Smooth muscle cell (in vitro differentiated cells): ENCODE data around the gene SAV1. TPM values are rescaled to one million over a fixed set of nuclear protein-coding genes. Genes with fewer than 3 reads are reported as not detected.

Experiments used
- DNase-seq: peaks from one replicate; lab custom pipeline; 2025; ENCODE audit not compliant: unreplicated experiment; lab: John Stamatoyannopoulos, UW
- H2AFZ ChIP-seq: fragments of 200-600 bp; sonication (generic); 2 replicates; pipeline ENCODE4 v1.6.0; 2016; ENCODE audit warnings: antibody characterized with exemption, low read depth, mild to moderate bottlenecking
- H3F3A ChIP-seq: fragments of 200-600 bp; sonication (generic); 2 replicates; pipeline ENCODE4 v1.6.0; 2017; ENCODE audit warnings: antibody characterized with exemption, low read depth
- H3K27ac ChIP-seq: fragments of 200-600 bp; sonication (generic); 2 replicates; pipeline ENCODE4 v1.5.1; 2016; ENCODE audit warnings: low read depth, mild to moderate bottlenecking
- H3K27me3 ChIP-seq: fragments of 200-600 bp; sonication (generic); 2 replicates; pipeline ENCODE4 v1.6.1; 2016; ENCODE audit warnings: low read depth, mild to moderate bottlenecking
- H3K36me3 ChIP-seq: fragments of 200-600 bp; sonication (generic); 2 replicates; pipeline ENCODE4 v1.5.1; 2016; ENCODE audit warnings: low read depth
- H3K4me1 ChIP-seq: fragments of 200-600 bp; sonication (generic); 2 replicates; pipeline ENCODE4 v1.5.1; 2016; ENCODE audit warnings: low read depth
- H3K4me2 ChIP-seq: fragments of 200-600 bp; sonication (generic); 2 replicates; pipeline ENCODE4 v1.6.0; 2016; ENCODE audit warnings: mild to moderate bottlenecking
- H3K4me3 ChIP-seq: fragments of 200-600 bp; sonication (generic); 2 replicates; pipeline ENCODE4 v1.5.1; 2016; ENCODE audit warnings: mild to moderate bottlenecking
- H3K79me2 ChIP-seq: fragments of 200-600 bp; sonication (generic); 2 replicates; pipeline ENCODE4 v1.6.0; 2016; ENCODE audit warnings: low read depth, mild to moderate bottlenecking
- H3K9ac ChIP-seq: fragments of 200-600 bp; sonication (generic); 2 replicates; pipeline ENCODE4 v1.6.0; 2016; ENCODE audit warnings: low read depth
- H3K9me3 ChIP-seq: fragments of 200-600 bp; sonication (generic); replicated peaks from 2 replicates; pipeline ENCODE4 v1.5.1; 2016; ENCODE audit warnings: low read depth
- H4K20me1 ChIP-seq: fragments of 200-600 bp; sonication (generic); 2 replicates; pipeline ENCODE4 v1.6.0; 2016; ENCODE audit warnings: low read depth
- CTCF ChIP-seq: fragments of 200-600 bp; sonication (generic); IDR thresholded peaks from 2 replicates; pipeline ENCODE4 v1.5.1; 2017; ENCODE audit warnings: borderline replicate concordance, mild to moderate bottlenecking, antibody characterized with exemption; ENCODE audit not compliant: insufficient read depth, poor library complexity, severe bottlenecking
- WGBS: methylation state at CpG from one replicate; pipeline ENCODE4 v1.1.7; 2016; ENCODE audit warnings: low lambda C conversion rate; 5-methylcytosine and 5-hydroxymethylcytosine counted together
- polyA plus RNA-seq: library from polyadenylated mRNA; unstranded; fragments of >200 nt; fragmentation: Nextera tagmentation; extraction: Ambion mirVana; gene quantifications from 2 replicates; pipeline ENCODE4 v1.2.1, GENCODE V29; 2016
- total RNA-seq: library from RNA; depleted of rRNA; stranded (reverse); fragments of >200 nt; gene quantifications from 2 replicates; pipeline ENCODE4 v1.2.3, GENCODE V29; 2014

Gene SAV1
- total and polyA plus RNA-seq, 2 experiments from 2014 or later = 17.7 to 24.8 TPM

DNA sequence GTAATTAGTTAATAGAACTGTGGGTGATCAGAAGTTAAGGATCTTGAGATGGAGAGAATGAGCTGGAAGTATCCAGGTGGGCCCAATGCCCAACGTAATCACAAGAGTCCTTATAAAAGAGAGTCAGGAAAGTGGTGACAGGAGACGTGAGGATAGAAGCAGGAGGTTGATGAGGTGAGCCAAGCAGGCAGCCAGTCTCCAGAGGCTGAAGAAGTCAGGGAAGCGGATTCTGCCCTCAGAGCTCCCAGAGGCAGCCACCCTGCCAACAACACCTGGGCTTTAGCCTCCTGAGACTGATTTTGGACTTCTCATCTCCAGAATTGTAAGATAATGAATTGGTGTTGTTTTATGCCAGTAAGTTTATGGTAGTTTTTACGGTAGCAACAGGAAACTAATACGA is 10.1 kb upstream of the SAV1 start:
- Histone ChIP-seq H3K79me2 (no peaks in the 10 kb centered on the region), H3K4me3 (no peak overlapping the region), H3K4me1 (no peaks in the 10 kb centered on the region), H4K20me1 (no peaks in the 10 kb centered on the region), H3K9ac (no peak overlapping the region), H3K36me3 (no peaks in the 10 kb centered on the region), H3K27ac (no peak overlapping the region), H3K27me3 (no peaks in the 10 kb centered on the region), H3K9me3 (no peaks in the 10 kb centered on the region), H3K4me2 (no peak overlapping the region), H3F3A (no peaks in the 10 kb centered on the region), H2AFZ (peak overlapping the region; percentile 70)
- no peak for TF ChIP-seq CTCF
- WGBS = 84% methylated on average over 5 of the region's 5 CpGs
- no peak for DNase-seq

DNA sequence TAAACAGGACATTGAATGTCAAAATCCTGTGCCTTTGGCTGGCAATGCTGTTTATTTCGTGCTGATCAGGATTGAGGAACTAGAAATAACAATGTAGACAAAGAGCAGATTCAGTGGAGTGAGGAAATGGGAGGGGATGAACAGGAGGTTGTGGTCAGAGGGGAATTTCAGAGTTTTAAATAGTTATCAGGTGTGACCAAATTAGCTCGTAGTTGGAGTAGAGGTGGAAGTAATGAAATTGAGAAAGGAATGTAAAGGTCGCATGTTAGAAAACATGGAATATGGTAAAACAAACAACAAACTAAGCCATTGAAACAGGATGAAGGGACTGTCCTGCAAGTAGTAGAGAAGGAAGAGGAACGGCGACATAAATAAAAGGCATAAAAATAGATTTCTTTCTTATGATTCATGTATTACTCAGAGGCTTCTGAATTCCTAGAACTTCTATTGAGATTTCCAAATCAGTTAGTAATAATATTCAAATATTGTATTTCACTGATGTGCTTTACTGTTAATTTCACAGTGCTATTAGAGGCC is 9.5 kb upstream of the SAV1 start:
- no peak for TF ChIP-seq CTCF
- H3K9ac ChIP-seq = no peak overlapping the region

DNA sequence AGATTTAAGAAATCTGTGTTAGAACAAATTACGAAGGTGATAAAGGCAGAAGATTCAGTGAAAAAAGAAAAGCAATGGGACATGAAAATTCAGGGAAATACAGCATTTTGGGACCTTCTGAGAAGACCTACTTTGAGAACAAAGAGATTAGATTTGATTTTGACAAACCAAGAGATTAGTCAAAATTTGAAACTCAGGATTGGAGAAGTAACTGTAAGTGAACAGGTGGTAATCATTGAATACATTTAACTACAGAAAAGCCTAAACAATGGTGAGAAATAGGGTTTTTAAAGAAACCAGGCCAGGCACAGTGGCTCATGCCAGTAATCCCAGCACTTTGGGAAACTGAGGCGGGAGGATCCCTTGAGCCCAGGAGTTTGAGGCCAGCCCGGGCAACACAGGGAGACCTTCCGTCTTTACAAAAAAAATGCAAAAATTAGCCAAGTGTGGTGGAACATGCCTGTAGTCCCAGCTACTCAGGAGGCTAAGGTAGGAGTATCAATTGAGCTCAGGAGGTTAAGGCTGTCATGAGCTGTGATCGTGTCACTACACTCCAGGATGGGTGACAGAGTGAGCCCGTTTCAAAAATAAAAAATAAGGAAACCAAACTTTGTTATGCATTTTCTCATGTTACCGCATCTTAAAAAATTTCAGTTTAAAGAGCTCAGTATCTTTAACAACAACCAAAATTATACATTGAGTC is 8.9 kb upstream of the SAV1 start:
- Histone ChIP-seq H3K9ac (no peak overlapping the region), H2AFZ (peak overlapping the region; percentile 70), H4K20me1 (no peaks in the 10 kb centered on the region), H3K4me3 (no peak overlapping the region), H3F3A (no peaks in the 10 kb centered on the region), H3K4me1 (no peaks in the 10 kb centered on the region), H3K9me3 (no peaks in the 10 kb centered on the region), H3K27me3 (no peaks in the 10 kb centered on the region), H3K27ac (no peak overlapping the region), H3K4me2 (peak overlapping the region; percentile 28), H3K36me3 (no peaks in the 10 kb centered on the region), H3K79me2 (no peaks in the 10 kb centered on the region)
- no peak for DNase-seq
- TF ChIP-seq CTCF = no peak
- 91% methylated on average over 7 of the region's 7 CpGs for WGBS

More for the DNA sequence above, 9.5 kb upstream of the SAV1 start:
- Histone ChIP-seq H2AFZ (peak overlapping the region; percentile 70), H3K27ac (no peak overlapping the region), H4K20me1 (no peaks in the 10 kb centered on the region), H3K4me3 (no peak overlapping the region), H3K27me3 (no peaks in the 10 kb centered on the region), H3K36me3 (no peaks in the 10 kb centered on the region), H3F3A (no peaks in the 10 kb centered on the region), H3K79me2 (no peaks in the 10 kb centered on the region), H3K4me2 (peak overlapping the region; percentile 28), H3K4me1 (no peaks in the 10 kb centered on the region), H3K9me3 (no peaks in the 10 kb centered on the region)
- no peak for DNase-seq
- WGBS = 37% methylated on average over 5 of the region's 5 CpGs

- Histone ChIP-seq H2AFZ (no peak overlapping the region), H3K4me3 (no peak overlapping the region), H4K20me1 (no peaks in the 10 kb centered on the region), H3K9me3 (no peaks in the 10 kb centered on the region), H3K79me2 (no peaks in the 10 kb centered on the region), H3K4me2 (no peak overlapping the region), H3K27me3 (no peaks in the 10 kb centered on the region), H3K4me1 (no peaks in the 10 kb centered on the region), H3K27ac (no peak overlapping the region), H3K9ac (no peak overlapping the region), H3F3A (no peaks in the 10 kb centered on the region), H3K36me3 (no peaks in the 10 kb centered on the region)
- DNase-seq = no peak
- TF ChIP-seq CTCF = no peak
- WGBS = 72% methylated on average over 2 of the region's 2 CpGs
These were observed 7.5 kb upstream of the SAV1 start for GRCh38 chr14:50675597-50675996.
